CD4-positive, alpha-beta T cell treated with Interleukin-21 for 1 hour (primary cell): ENCODE measurements around the gene ZNF606.

Source experiments
- DNase-seq: peaks from one replicate; pipeline ENCODE4 v3.0.0-alpha.2; 2020

The ZNF606 gene

GRCh38 chr19:58002384-58003173 lies at the start of gene ZNF606:
Gene ZNF606 (minus strand): TSS chr19:58002820. CDS start chr19:58001319, 1,501 bp downstream.
- peak; percentile 89 for DNase-seq

- no peak for DNase-seq
Observed at GRCh38 chr19:58052256-58052655, 49.6 kb upstream of the ZNF606 start.

GRCh38 chr19:58047672-58048071 lies 45.1 kb upstream of the ZNF606 start:
- DNase-seq: no peak

GRCh38 chr19:58046856-58047255 lies 44.2 kb upstream of the ZNF606 start:
- no peak for DNase-seq

- DNase-seq: no peak
Observed at GRCh38 chr19:58045411-58046050, 42.9 kb upstream of the ZNF606 start.

GRCh38 chr19:58044886-58045285 lies 42.3 kb upstream of the ZNF606 start:
- no peak for DNase-seq

GRCh38 chr19:58044391-58044790 lies 41.8 kb upstream of the ZNF606 start:
- no peak for DNase-seq

GRCh38 chr19:58042495-58043340 lies 40.1 kb upstream of the ZNF606 start:
- no peak for DNase-seq

- no peak for DNase-seq
Observed at GRCh38 chr19:58040751-58041525, 38.3 kb upstream of the ZNF606 start.

GRCh38 chr19:58038688-58039204 lies 36.1 kb upstream of the ZNF606 start:
- DNase-seq: no peak

- DNase-seq: no peak
Observed at GRCh38 chr19:58037927-58038687, 35.5 kb upstream of the ZNF606 start.

- DNase-seq: no peak
Observed at GRCh38 chr19:58035863-58036262, 33.2 kb upstream of the ZNF606 start.

- no peak for DNase-seq
Observed at GRCh38 chr19:58034477-58034793, 31.8 kb upstream of the ZNF606 start.

- DNase-seq: peak; percentile 17
Observed at GRCh38 chr19:58033741-58034476, 31.3 kb upstream of the ZNF606 start, which contains the start of gene ZSCAN1. Gene ZSCAN1 (plus strand): TSS chr19:58034025. CDS start chr19:58037837, 3,812 bp downstream.

GRCh38 chr19:58024661-58025060 lies 22.0 kb upstream of the ZNF606 start:
- no peak for DNase-seq

GRCh38 chr19:58022283-58022660 lies 19.7 kb upstream of the ZNF606 start:
- DNase-seq: no peak

GRCh38 chr19:58021541-58022282 lies 19.1 kb upstream of the ZNF606 start:
- DNase-seq: peak; percentile 60

- DNase-seq: no peak
Observed at GRCh38 chr19:58020129-58020528, 17.5 kb upstream of the ZNF606 start.

GRCh38 chr19:58014141-58014540 lies 11.5 kb upstream of the ZNF606 start:
- no peak for DNase-seq

- no peak for DNase-seq
Observed at GRCh38 chr19:58010507-58010906, 7.9 kb upstream of the ZNF606 start.
